HEK293 (cell line): ENCODE results near the gene ANXA1.

Source experiments
- CTCF ChIA-PET: fragments of 350-600 bp; formaldehyde crosslinking; extraction: SDS; loops from one replicate; lab custom pipeline; 2021; ENCODE audit warnings: antibody characterized with exemption; lab: Yijun Ruan, JAX
- POLR2A ChIA-PET: fragments of 300-600 bp; formaldehyde crosslinking; extraction: SDS; loops from one replicate; lab custom pipeline; 2020; ENCODE audit warnings: antibody characterized with exemption, inconsistent platforms; lab: Yijun Ruan, JAX
- H3K27ac ChIP-seq: fragments of 200-500 bp; sonication (Bioruptor generic); 2 replicates; pipeline ENCODE4 v1.5.1; 2014; ENCODE audit warnings: low read depth, low read length, control low read depth, inconsistent platforms; ENCODE audit errors: extremely low read depth
- H3K36me3 ChIP-seq, 2 experiments: fragments of 200-500 bp in 1 of 2; sonication (Bioruptor generic) in 1 of 2; 1 replicate in 1 of 2; 2 replicates in 1 of 2; pipeline ENCODE4 v1.5.1; 2014 to 2017; ENCODE audit warnings: inconsistent platforms in 2 of 2, low read length in 2 of 2; ENCODE audit not compliant: control insufficient read depth in 2 of 2, insufficient read depth in 1 of 2
- H3K4me1 ChIP-seq: fragments of 200-500 bp; sonication (Bioruptor generic); 2 replicates; pipeline ENCODE4 v1.5.1; 2014; ENCODE audit warnings: mild to moderate bottlenecking, low read length, inconsistent platforms; ENCODE audit not compliant: control insufficient read depth, insufficient read depth
- H3K4me3 ChIP-seq: 2 replicates; pipeline ENCODE4 v1.5.1; 2011; ENCODE audit warnings: low read depth, mild to moderate bottlenecking, control low read depth, low read length, moderate library complexity
- H3K9me3 ChIP-seq: fragments of 200-500 bp; sonication (Bioruptor generic); 2 replicates; pipeline ENCODE4 v1.5.1; 2014; ENCODE audit warnings: low read depth, low read length, inconsistent platforms; ENCODE audit not compliant: control insufficient read depth, insufficient read depth
- FEZF1 ChIP-seq: fragments of 450-650 bp; formaldehyde crosslinking; IDR thresholded peaks from 2 replicates; pipeline ENCODE4 v1.5.1; 2016; ENCODE audit warnings: missing biosample characterization, missing genetic modification characterization
- GLI2 ChIP-seq: fragments of 450-650 bp; formaldehyde crosslinking; IDR thresholded peaks from 2 replicates; pipeline ENCODE4; 2017; ENCODE audit warnings: missing biosample characterization, missing genetic modification characterization, low read depth, borderline replicate concordance
- GLI4 ChIP-seq: fragments of 450-650 bp; formaldehyde crosslinking; IDR thresholded peaks from 2 replicates; pipeline ENCODE4 v1.5.1; 2016; ENCODE audit warnings: missing biosample characterization, missing genetic modification characterization
- KLF10 ChIP-seq: fragments of 450-650 bp; IDR thresholded peaks from 2 replicates; pipeline ENCODE4 v1.5.1; 2018; ENCODE audit warnings: missing biosample characterization, mild to moderate bottlenecking, missing genetic modification characterization
- KLF9 ChIP-seq: fragments of 450-650 bp; formaldehyde crosslinking; IDR thresholded peaks from 2 replicates; pipeline ENCODE4 v1.5.1; 2016; ENCODE audit warnings: missing biosample characterization, missing genetic modification characterization, low read depth
- OVOL3 ChIP-seq: fragments of 450-650 bp; formaldehyde crosslinking; IDR thresholded peaks from 2 replicates; pipeline ENCODE4 v1.5.1; 2016; ENCODE audit warnings: missing biosample characterization, missing genetic modification characterization
- PBX3 ChIP-seq: sonication (generic); formaldehyde crosslinking; IDR thresholded peaks from 2 replicates; pipeline ENCODE4 v1.8.1; 2022; ENCODE audit warnings: mild to moderate bottlenecking, moderate library complexity, missing genetic modification reagents
- SP7 ChIP-seq: fragments of 450-650 bp; formaldehyde crosslinking; IDR thresholded peaks from 2 replicates; pipeline ENCODE4 v1.5.1; 2016; ENCODE audit warnings: missing biosample characterization, missing genetic modification characterization
- WT1 ChIP-seq: fragments of 450-650 bp; formaldehyde crosslinking; IDR thresholded peaks from 2 replicates; pipeline ENCODE4 v1.5.1; 2016; ENCODE audit warnings: missing biosample characterization, missing genetic modification characterization
- ZBTB17 ChIP-seq: fragments of 450-650 bp; formaldehyde crosslinking; IDR thresholded peaks from 2 replicates; pipeline ENCODE4 v1.5.1; 2016; ENCODE audit warnings: missing biosample characterization, missing genetic modification characterization
- ZBTB20 ChIP-seq: fragments of 450-650 bp; formaldehyde crosslinking; IDR thresholded peaks from 2 replicates; pipeline ENCODE4 v1.5.1; 2016; ENCODE audit warnings: missing biosample characterization, missing genetic modification characterization
- ZBTB44 ChIP-seq: fragments of 450-650 bp; IDR thresholded peaks from 2 replicates; pipeline ENCODE4 v1.5.1; 2018; ENCODE audit warnings: missing biosample characterization, mild to moderate bottlenecking, missing genetic modification characterization
- ZIC2 ChIP-seq: fragments of 450-650 bp; formaldehyde crosslinking; IDR thresholded peaks from 2 replicates; pipeline ENCODE4 v1.5.1; 2016; ENCODE audit warnings: missing biosample characterization, missing genetic modification characterization
- ZNF133 ChIP-seq: fragments of 450-650 bp; formaldehyde crosslinking; IDR thresholded peaks from 2 replicates; pipeline ENCODE4 v1.5.1; 2016; ENCODE audit warnings: missing biosample characterization, missing genetic modification characterization
- ZNF2 ChIP-seq: fragments of 450-650 bp; formaldehyde crosslinking; IDR thresholded peaks from 2 replicates; pipeline ENCODE4 v1.5.1; 2016; ENCODE audit warnings: missing biosample characterization, missing genetic modification characterization
- ZNF202 ChIP-seq: fragments of 450-650 bp; formaldehyde crosslinking; IDR thresholded peaks from 2 replicates; pipeline ENCODE4 v1.5.1; 2016; ENCODE audit warnings: missing biosample characterization, missing genetic modification characterization, borderline replicate concordance
- ZNF223 ChIP-seq: fragments of 450-650 bp; formaldehyde crosslinking; IDR thresholded peaks from 2 replicates; pipeline ENCODE4 v1.5.1; 2016; ENCODE audit warnings: missing biosample characterization, missing genetic modification characterization
- ZNF24 ChIP-seq: fragments of 450-650 bp; formaldehyde crosslinking; IDR thresholded peaks from 2 replicates; pipeline ENCODE4 v1.5.1; 2016; ENCODE audit warnings: missing biosample characterization, missing genetic modification characterization
- ZNF311 ChIP-seq: fragments of 450-650 bp; formaldehyde crosslinking; IDR thresholded peaks from 2 replicates; pipeline ENCODE4 v1.5.1; 2017; ENCODE audit warnings: missing biosample characterization, missing genetic modification characterization, borderline replicate concordance
- ZNF366 ChIP-seq: fragments of 450-650 bp; formaldehyde crosslinking; conservative IDR thresholded peaks from 2 replicates; pipeline ENCODE4 v1.5.1; 2016; ENCODE audit warnings: missing biosample characterization, missing genetic modification characterization
- ZNF394 ChIP-seq: fragments of 450-650 bp; formaldehyde crosslinking; IDR thresholded peaks from 2 replicates; pipeline ENCODE4 v1.5.1; 2016; ENCODE audit warnings: missing biosample characterization, missing genetic modification characterization, mild to moderate bottlenecking, moderate library complexity, borderline replicate concordance
- ZNF548 ChIP-seq: fragments of 450-650 bp; formaldehyde crosslinking; IDR thresholded peaks from 2 replicates; pipeline ENCODE4 v1.5.1; 2016; ENCODE audit warnings: missing biosample characterization, missing genetic modification characterization
- ZNF600 ChIP-seq: fragments of 450-650 bp; formaldehyde crosslinking; IDR thresholded peaks from 2 replicates; pipeline ENCODE4 v1.5.1; 2016; ENCODE audit warnings: missing biosample characterization, missing genetic modification characterization
- ZNF664 ChIP-seq: fragments of 450-650 bp; formaldehyde crosslinking; IDR thresholded peaks from 2 replicates; pipeline ENCODE4 v1.5.1; 2016; ENCODE audit warnings: missing biosample characterization, missing genetic modification characterization
- ZNF670 ChIP-seq: fragments of 450-650 bp; formaldehyde crosslinking; IDR thresholded peaks from 2 replicates; pipeline ENCODE4 v1.5.1; 2016; ENCODE audit warnings: missing biosample characterization, missing genetic modification characterization, low read depth
- ZNF707 ChIP-seq: fragments of 450-650 bp; formaldehyde crosslinking; IDR thresholded peaks from 2 replicates; pipeline ENCODE4 v1.5.1; 2016; ENCODE audit warnings: missing biosample characterization, missing genetic modification characterization
- ZNF791 ChIP-seq: fragments of 450-650 bp; formaldehyde crosslinking; IDR thresholded peaks from 2 replicates; pipeline ENCODE4 v1.5.1; 2016; ENCODE audit warnings: missing biosample characterization, missing genetic modification characterization
- ZNF837 ChIP-seq: fragments of 450-650 bp; formaldehyde crosslinking; IDR thresholded peaks from 2 replicates; pipeline ENCODE4 v1.5.1; 2016; ENCODE audit warnings: missing biosample characterization, missing genetic modification characterization
- ZXDB ChIP-seq: fragments of 450-650 bp; formaldehyde crosslinking; IDR thresholded peaks from 2 replicates; pipeline ENCODE4 v1.5.1; 2016; ENCODE audit warnings: missing biosample characterization, missing genetic modification characterization
- TF ChIP-seq, protein P1 (sequence below): fragments of 450-650 bp; formaldehyde crosslinking; IDR thresholded peaks from 2 replicates; pipeline ENCODE4 v1.5.1; 2016; ENCODE audit warnings: missing biosample characterization, missing genetic modification characterization

Gene ANXA1

GRCh38 chr9:73153793-73154227 is 2.1 kb downstream of the ANXA1 start:
- peaks cover 0 to 3% of the 10 kb centered on the region in 2 experiments; a peak in 1 of 3 replicates for H3K36me3 ChIP-seq
- H3K4me3 ChIP-seq, result peak overlapping the region; percentile 50
- H3K27ac ChIP-seq, result no peak overlapping the region
- ChIA-PET POLR2A (interaction anchor here (1.4 kb wide), 1 partner anchor 10 kb away, joined by 6 read pairs; no protein-coding TSS in a partner anchor), CTCF (interaction anchor here (0.7 to 3.1 kb wide), 4 partner anchors 9 to 511 kb away, joined by 3 to 15 read pairs (median 4); no protein-coding TSS in a partner anchor)
- H3K9me3 ChIP-seq, result no peaks in the 10 kb centered on the region
- TF ChIP-seq ZNF548 (no peak), ZNF24 (tag by site-specific recombination) (peak; percentile 51; the same call in 1 of the 2 replicates), ZBTB20 (peak; percentile 68), SP7 (tag by site-specific recombination) (peak; percentile 98), ZNF2 (no peak)
- TF ChIP-seq, all 188 proteins: peak for 3
- H3K4me1 ChIP-seq, result no peaks in the 10 kb centered on the region; the same call in none of the 2 replicates

- POLR2A ChIA-PET, result no interaction called here
- no peak overlapping the region for H3K27ac ChIP-seq
Measured at GRCh38 chr9:73154271-73154670, 2.6 kb downstream of the ANXA1 start.

GRCh38 chr9:73154722-73155121 is 3.1 kb downstream of the ANXA1 start:
- POLR2A ChIA-PET, result interaction anchor here (1.2 kb wide), 1 partner anchor 17 kb away, joined by 5 read pairs; no protein-coding TSS in a partner anchor
- H3K27ac ChIP-seq, result no peak overlapping the region
- no peak overlapping the region for H3K4me3 ChIP-seq
- H3K4me1 ChIP-seq, result no peaks in the 10 kb centered on the region; the same call in none of the 2 replicates
- no peaks in the 10 kb centered on the region for H3K9me3 ChIP-seq
- H3K36me3 ChIP-seq, result peaks cover 0 to 11% of the 10 kb centered on the region in 2 experiments; a peak in 1 of 3 replicates
- TF ChIP-seq KLF10 (tag by site-specific recombination) (no peak), GLI2 (tag by site-specific recombination) (no peak), ZNF791 (tag by site-specific recombination) (no peak), ZBTB17 (no peak), ZIC2 (tag by site-specific recombination) (no peak), ZNF837 (tag by site-specific recombination) (no peak), ZNF133 (tag by site-specific recombination) (no peak), ZBTB44 (tag by site-specific recombination) (no peak), GLI4 (tag by site-specific recombination) (no peak), ZXDB (tag by site-specific recombination) (no peak), ZNF707 (no peak), ZNF600 (tag by site-specific recombination) (no peak), WT1 (no peak)
- TF ChIP-seq, protein P1, sequence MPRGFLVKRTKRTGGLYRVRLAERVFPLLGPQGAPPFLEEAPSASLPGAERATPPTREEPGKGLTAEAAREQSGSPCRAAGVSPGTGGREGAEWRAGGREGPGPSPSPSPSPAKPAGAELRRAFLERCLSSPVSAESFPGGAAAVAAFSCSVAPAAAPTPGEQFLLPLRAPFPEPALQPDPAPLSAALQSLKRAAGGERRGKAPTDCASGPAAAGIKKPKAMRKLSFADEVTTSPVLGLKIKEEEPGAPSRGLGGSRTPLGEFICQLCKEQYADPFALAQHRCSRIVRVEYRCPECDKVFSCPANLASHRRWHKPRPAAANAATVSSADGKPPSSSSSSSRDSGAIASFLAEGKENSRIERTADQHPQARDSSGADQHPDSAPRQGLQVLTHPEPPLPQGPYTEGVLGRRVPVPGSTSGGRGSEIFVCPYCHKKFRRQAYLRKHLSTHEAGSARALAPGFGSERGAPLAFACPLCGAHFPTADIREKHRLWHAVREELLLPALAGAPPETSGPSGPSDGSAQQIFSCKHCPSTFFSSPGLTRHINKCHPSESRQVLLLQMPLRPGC (tag by site-specific recombination), result no peak
- CTCF ChIA-PET, result interaction anchor here (0.6 to 1.5 kb wide), 5 partner anchors 23 to 297 kb away, joined by 3 to 15 read pairs (median 4); no protein-coding TSS in a partner anchor

More at GRCh38 chr9:73154271-73154670, 2.6 kb downstream of the ANXA1 start:
- Histone ChIP-seq H3K9me3 (no peaks in the 10 kb centered on the region), H3K4me3 (peak overlapping the region; percentile 50), H3K4me1 (no peaks in the 10 kb centered on the region; the same call in none of the 2 replicates), H3K36me3 (peaks cover 0 to 8% of the 10 kb centered on the region in 2 experiments; a peak in 1 of 3 replicates)
- no peak for TF ChIP-seq KLF9 (tag by site-specific recombination)
- no peak for TF ChIP-seq ZNF664 (tag by site-specific recombination)
- no peak for TF ChIP-seq ZNF600 (tag by site-specific recombination)
- no peak for TF ChIP-seq OVOL3 (tag by site-specific recombination)
- no peak for TF ChIP-seq ZNF202 (tag by site-specific recombination)
- TF ChIP-seq ZNF366, result no peak
- no peak for TF ChIP-seq PBX3 (CRISPR knock-in tag)
- no peak for TF ChIP-seq ZNF223 (tag by site-specific recombination)
- no peak for TF ChIP-seq FEZF1 (tag by site-specific recombination)
- TF ChIP-seq, protein P1 (tag by site-specific recombination), result no peak
- no peak for TF ChIP-seq ZNF311
- TF ChIP-seq ZNF670 (tag by site-specific recombination), result no peak
- no peak for TF ChIP-seq ZNF394 (tag by site-specific recombination)
- CTCF ChIA-PET, result interaction anchor here (1.3 to 1.5 kb wide), 2 partner anchors 29 to 47 kb away, joined by 4 to 15 read pairs; no protein-coding TSS in a partner anchor
